Measurements from ENCODE around the gene SCNN1A. TPM values are rescaled to one million over a fixed set of nuclear protein-coding genes. Genes with fewer than 3 reads are reported as not detected.
A peak's percentile ranks its signal among the peaks of the same experiment; 100 is the strongest.

Gene SCNN1A
- total RNA-seq, 1 donor from 2014 or later: 16.8 TPM

GRCh38 chr12:6386491-6386890, 11.1 kb upstream of the SCNN1A start:
- DNase-seq (ENCODE audit: low spot score): no peak
- intact Hi-C loops (cut with DNase I): loop anchor here (10.0 kb wide), 1 partner anchor 52 kb away; no protein-coding TSS in a partner anchor
- ATAC-seq: no peak

GRCh38 chr12:6386038-6386437, 10.7 kb upstream of the SCNN1A start:
- ATAC-seq (no peak), DNase-seq (ENCODE audit: low spot score) (no peak)
- intact Hi-C loops (cut with DNase I): loop anchor here (10.0 kb wide), 1 partner anchor 51 kb away; no protein-coding TSS in a partner anchor

- intact Hi-C loops (cut with DNase I): loop anchor here (10.0 kb wide), 1 partner anchor 50 kb away; no protein-coding TSS in a partner anchor
- ATAC-seq (no peak), DNase-seq (ENCODE audit: low spot score) (no peak)
These were observed 9.4 kb upstream of the SCNN1A start for GRCh38 chr12:6384499-6385436.

DNA sequence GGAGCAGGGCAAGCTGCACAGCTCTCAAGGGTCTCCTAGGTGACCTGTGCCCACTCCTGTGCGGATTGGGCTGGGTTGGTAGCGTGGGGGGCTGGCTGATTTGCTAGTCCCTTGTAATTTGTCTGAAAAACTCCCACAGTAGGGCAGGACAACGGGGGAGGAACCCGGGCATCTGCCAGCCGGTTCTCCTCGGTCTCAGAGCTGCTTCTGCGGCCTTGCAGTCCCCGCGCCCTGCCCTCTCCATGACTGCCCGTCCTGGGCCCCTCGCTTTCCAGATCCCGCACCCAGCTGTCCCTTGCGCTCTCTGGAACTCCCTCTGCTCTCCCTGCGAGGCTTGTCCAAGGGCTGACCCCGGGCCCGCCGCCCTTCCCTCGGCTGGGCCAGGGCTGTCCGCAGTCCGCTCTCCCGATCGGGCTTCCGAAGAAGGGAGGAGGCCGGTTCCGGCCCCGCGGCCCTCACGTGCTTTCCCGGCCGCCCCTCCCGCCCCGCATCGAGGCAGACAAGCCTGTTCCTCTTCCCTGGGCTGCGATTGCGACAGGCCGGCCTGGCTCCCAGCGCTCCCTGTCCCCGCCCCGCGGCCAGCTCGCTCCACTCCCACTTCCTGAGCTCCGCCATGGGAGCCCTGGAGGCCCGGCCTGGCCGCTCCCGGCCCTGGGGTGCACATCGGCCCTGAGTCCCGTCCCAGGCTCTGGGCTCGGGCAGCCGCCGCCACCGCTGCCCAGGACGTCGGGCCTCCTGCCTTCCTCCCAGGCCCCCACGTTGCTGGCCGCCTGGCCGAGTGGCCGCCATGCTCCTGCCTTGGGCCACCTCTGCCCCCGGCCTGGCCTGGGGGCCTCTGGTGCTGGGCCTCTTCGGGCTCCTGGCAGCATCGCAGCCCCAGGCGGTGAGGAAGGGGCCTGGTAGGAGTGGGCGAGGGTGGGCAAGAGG, 8.5 kb upstream of the SCNN1A start, which contains the start of gene LTBR:
Gene LTBR, plus strand, starts transcription at position 591 of the 927 bp plus-strand sequence. Its CDS starts 197 bp downstream, at position 788.
- intact Hi-C loops (cut with DNase I): loop anchor here (10.0 kb wide), 1 partner anchor 49 kb away; no protein-coding TSS in a partner anchor
- DNase-seq (ENCODE audit: low spot score) (peak; percentile 97), ATAC-seq (peak; percentile 98)

GRCh38 chr12:6382982-6383381, 7.6 kb upstream of the SCNN1A start:
- ATAC-seq: no peak
- DNase-seq (ENCODE audit: low spot score): no peak
- intact Hi-C loops (cut with DNase I): loop anchor here (10.0 kb wide), 1 partner anchor 48 kb away; no protein-coding TSS in a partner anchor

DNA sequence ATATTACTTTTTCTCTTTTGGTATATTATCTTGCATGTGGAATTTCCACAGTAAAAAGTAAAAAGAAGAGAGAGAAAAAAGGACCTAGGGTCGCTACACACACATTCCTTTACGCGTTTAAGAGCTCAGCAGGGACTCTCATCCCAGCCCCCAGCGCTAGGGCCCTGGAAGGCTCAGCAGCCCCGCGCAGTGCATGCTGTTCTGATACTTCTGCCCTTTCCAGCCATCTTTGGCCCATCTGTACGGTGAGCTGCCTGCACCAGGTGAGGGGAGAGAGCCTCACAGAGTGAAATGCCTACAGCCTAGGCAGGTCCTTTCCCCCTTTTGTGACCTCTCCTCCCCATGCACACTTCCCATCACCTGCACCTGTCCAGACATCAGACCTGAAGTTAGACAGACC, 7.0 kb upstream of the SCNN1A start:
- DNase-seq (ENCODE audit: low spot score): no peak
- intact Hi-C loops (cut with DNase I): loop anchor here (10.0 kb wide), 1 partner anchor 48 kb away; no protein-coding TSS in a partner anchor
- no peak for ATAC-seq

- no peak for DNase-seq (ENCODE audit: low spot score)
- intact Hi-C loops (cut with DNase I): loop anchor here (10.0 kb wide), 1 partner anchor 46 kb away; no protein-coding TSS in a partner anchor
These were observed 5.1 kb upstream of the SCNN1A start for GRCh38 chr12:6380141-6381121.

GRCh38 chr12:6378709-6379472, 3.5 kb upstream of the SCNN1A start:
- DNase-seq (ENCODE audit: low spot score): no peak
- ATAC-seq: no peak
- intact Hi-C loops (cut with DNase I): no loop called here

More at GRCh38 chr12:6380141-6381121, 5.1 kb upstream of the SCNN1A start:
- ATAC-seq: no peak

GRCh38 chr12:6377667-6377994, 2.3 kb upstream of the SCNN1A start:
- DNase-seq (ENCODE audit: low spot score): no peak
- no peak for ATAC-seq
- intact Hi-C loops (cut with DNase I): no loop called here

DNA sequence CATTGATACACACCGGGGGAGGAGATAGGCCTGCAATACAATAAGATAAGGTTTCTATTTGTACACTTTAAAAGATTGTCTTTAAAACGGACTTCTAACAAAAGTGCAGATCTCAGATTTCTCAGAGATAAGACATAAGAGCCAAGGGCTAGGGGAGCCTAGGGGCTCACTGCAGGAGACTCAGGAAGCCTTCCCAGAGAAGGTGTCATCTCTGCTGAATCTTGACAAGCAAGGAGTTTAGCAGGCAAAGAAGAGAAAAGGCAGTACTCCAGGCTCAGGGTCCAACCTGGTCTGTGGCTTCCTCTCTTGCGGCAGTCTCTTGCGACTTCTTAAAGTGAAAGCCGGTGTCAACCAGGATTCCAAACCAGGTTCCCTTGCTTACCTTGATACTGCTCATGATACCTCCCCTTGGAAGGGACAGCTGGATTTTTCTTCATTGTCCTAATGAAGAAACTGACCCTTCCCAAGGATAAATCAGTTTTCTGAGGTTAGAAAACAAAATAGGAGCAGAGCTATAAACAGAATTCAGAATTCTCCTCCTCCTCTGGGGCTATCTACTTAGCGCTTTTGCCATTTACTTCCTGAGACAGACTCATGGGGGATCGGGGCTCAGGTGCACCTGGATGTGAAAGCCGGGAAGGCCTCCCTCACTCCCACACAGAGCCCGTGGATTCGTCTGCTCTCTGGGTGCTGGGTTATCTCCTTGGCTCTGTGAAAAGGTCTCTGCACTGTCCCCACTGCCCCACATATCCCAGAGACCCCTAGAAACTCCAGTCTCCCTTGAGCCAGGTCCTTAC, 1.7 kb upstream of the SCNN1A start:
- DNase-seq (ENCODE audit: low spot score) (no peak), ATAC-seq (no peak)
- intact Hi-C loops (cut with DNase I): no loop called here

- peak; percentile 64 for DNase-seq (ENCODE audit: low spot score)
- ATAC-seq: peak; percentile 82
- intact Hi-C loops (cut with DNase I): no loop called here
These were observed 911 bp upstream of the SCNN1A start for GRCh38 chr12:6376079-6376869.

DNA sequence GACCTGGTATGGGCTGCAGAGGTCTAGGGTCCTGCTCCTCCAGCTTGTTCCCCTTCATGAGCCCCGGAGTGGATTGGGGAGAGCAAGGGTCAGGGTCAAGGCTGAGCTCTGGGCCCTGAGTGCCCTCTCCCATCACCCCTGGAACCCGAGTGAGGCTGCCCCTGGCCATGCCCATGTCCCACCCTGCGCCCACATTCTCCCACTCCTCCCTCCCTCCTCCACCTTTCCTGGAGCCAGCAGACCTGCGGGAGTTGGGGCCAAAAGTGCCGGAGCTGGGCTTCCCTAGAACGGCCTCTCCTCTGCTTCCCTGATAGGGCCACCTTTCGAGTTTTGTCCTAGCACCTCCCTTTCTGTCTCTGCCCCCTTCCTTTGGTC, 590 bp downstream of the SCNN1A start:
- ATAC-seq (no peak), DNase-seq (ENCODE audit: low spot score) (no peak)
- intact Hi-C loops (cut with DNase I): no loop called here

- ATAC-seq (no peak), DNase-seq (ENCODE audit: low spot score) (peak; percentile 57)
- intact Hi-C loops (cut with DNase I): no loop called here
These were observed 1.2 kb downstream of the SCNN1A start for GRCh38 chr12:6374028-6374785.

GRCh38 chr12:6373022-6373787, 2.2 kb downstream of the SCNN1A start:
- DNase-seq (ENCODE audit: low spot score) (peak; percentile 27), ATAC-seq (no peak)
- intact Hi-C loops (cut with DNase I): no loop called here

Measured in sciatic nerve (tissue), 2 donors.